Measurements from ENCODE around the gene LRRC9. TPM values are rescaled to one million over a fixed set of nuclear protein-coding genes. Genes with fewer than 3 reads are reported as not detected.

Gene LRRC9
- total and polyA plus RNA-seq, 2 of the 13 experiments (the other 11 are each of a cell fraction or from before 2014, with no cell fraction given), result 0.08 to 0.18 TPM

GRCh38 chr14:60003991-60004390 lies 84.0 kb downstream of the LRRC9 start:
- CTCF ChIA-PET (ENCODE audit: low intra/inter-chr PET ratio, low total read pairs), result no interaction called here
- H3K4me3 ChIP-seq (replicated peaks in 1 of 3; ENCODE audit: insufficient read depth in 1 of 3, low read depth in 2 of 3, low read length in 3 of 3), result no peak overlapping the region
- no peak overlapping the region for H3K27ac ChIP-seq (ENCODE audit: extremely low read length, insufficient read depth, low read length)
- H3K9ac ChIP-seq (ENCODE audit: insufficient read depth, low read depth, low read length), result no peak overlapping the region
- in situ Hi-C loops (cut with HindIII; ENCODE audit: extremely low pct_ligation_motif_present, low pct_unique_long_range_greater_than_20kb), result no loop called here
- 4% methylated on average over 3 of the region's 3 CpGs for WGBS (ENCODE audit: low lambda C conversion rate)
- no peak overlapping the region for H3K4me2 ChIP-seq (ENCODE audit: low read depth, low read length)
- FAIRE-seq (no peak), ATAC-seq (peak; percentile 87), DNase-seq (ENCODE audit: low spot score) (peak; percentile 17)
- no peaks in the 10 kb centered on the region for H3K79me2 ChIP-seq (ENCODE audit: insufficient read depth, low read length)
- H3K4me1 ChIP-seq (ENCODE audit: insufficient read depth, low read length), result peaks cover 15% of the 10 kb centered on the region; the same call in 1 of the 2 replicates
- 0 out of 2 replicates have a peak, but pooled peaks have one; percentile 27 for TF ChIP-seq PAXIP1 (CRISPR knock-in tag; conservative IDR thresholded peaks at IDR 0.05)
- TF ChIP-seq SOX13 (IDR thresholded peaks at IDR 0.05), result no peak
- TF ChIP-seq SOX13 (CRISPR knock-in tag; conservative IDR thresholded peaks at IDR 0.05 in 1 of 2, IDR thresholded peaks at IDR 0.05 in 1 of 2), result no peak
- peak; percentile 39; the same call in 1 of the 2 replicates for TF ChIP-seq MIXL1 (CRISPR knock-in tag; IDR thresholded peaks at IDR 0.05)
- no TSS peak for BruUV-seq (replicated peaks)
- intact Hi-C loops (cut with micrococcal nuclease; ENCODE audit: unreplicated experiment), result no loop called here
- H3K9me3 ChIP-seq (ENCODE audit: low read length), result no peaks in the 10 kb centered on the region
- H3K36me3 ChIP-seq (replicated peaks in 1 of 2; ENCODE audit: control insufficient read depth in 1 of 2, insufficient read depth in 2 of 2, low read length in 2 of 2), result no peaks in the 10 kb centered on the region
- no peaks in the 10 kb centered on the region for H4K20me1 ChIP-seq (ENCODE audit: insufficient read depth, low read length)
- POLR2A ChIA-PET, result no interaction called here
- no peak overlapping the region for H2AFZ ChIP-seq (ENCODE audit: low read length)
- H3K27me3 ChIP-seq (ENCODE audit: control insufficient read depth in 1 of 2, insufficient read depth in 2 of 2, low read length in 2 of 2), result no peaks in the 10 kb centered on the region

GRCh38 chr14:60008042-60008441 lies 88.1 kb downstream of the LRRC9 start:
- H3K4me3 ChIP-seq (replicated peaks in 1 of 3; ENCODE audit: insufficient read depth in 1 of 3, low read depth in 2 of 3, low read length in 3 of 3), result no peak overlapping the region
- 8% methylated on average over 1 of the region's 1 CpG for WGBS (ENCODE audit: low lambda C conversion rate)
- intact Hi-C loops (cut with micrococcal nuclease; ENCODE audit: unreplicated experiment) (no loop called here), in situ Hi-C loops (cut with HindIII; ENCODE audit: extremely low pct_ligation_motif_present, low pct_unique_long_range_greater_than_20kb) (no loop called here)
- no peaks in the 10 kb centered on the region for H3K36me3 ChIP-seq (replicated peaks in 1 of 2; ENCODE audit: control insufficient read depth in 1 of 2, insufficient read depth in 2 of 2, low read length in 2 of 2)
- H3K9ac ChIP-seq (ENCODE audit: insufficient read depth, low read depth, low read length), result no peak overlapping the region
- no peaks in the 10 kb centered on the region for H3K79me2 ChIP-seq (ENCODE audit: insufficient read depth, low read length)
- H3K27ac ChIP-seq (ENCODE audit: extremely low read length, insufficient read depth, low read length), result no peak overlapping the region
- no peaks in the 10 kb centered on the region for H4K20me1 ChIP-seq (ENCODE audit: insufficient read depth, low read length)
- no peaks in the 10 kb centered on the region for H3K27me3 ChIP-seq (ENCODE audit: control insufficient read depth in 1 of 2, insufficient read depth in 2 of 2, low read length in 2 of 2)
- ATAC-seq, result no peak
- DNase-seq (ENCODE audit: low spot score), result no peak
- H2AFZ ChIP-seq (ENCODE audit: low read length), result no peak overlapping the region
- no peak for FAIRE-seq
- ChIA-PET CTCF (ENCODE audit: low intra/inter-chr PET ratio, low total read pairs) (no interaction called here), POLR2A (no interaction called here)
- H3K4me2 ChIP-seq (ENCODE audit: low read depth, low read length), result no peak overlapping the region
- H3K9me3 ChIP-seq (ENCODE audit: low read length), result peaks cover 11% of the 10 kb centered on the region; the same call in 1 of the 2 replicates
- peaks cover 12% of the 10 kb centered on the region; the same call in 1 of the 2 replicates for H3K4me1 ChIP-seq (ENCODE audit: insufficient read depth, low read length)
- no TSS peak for BruUV-seq (replicated peaks)
- no peak for TF ChIP-seq ZNF883 (CRISPR knock-in tag; IDR thresholded peaks at IDR 0.05; ENCODE audit: not compliant biosample characterization)
- no peak for TF ChIP-seq ZC3H4 (CRISPR knock-in tag; IDR thresholded peaks at IDR 0.05; ENCODE audit: borderline replicate concordance)
- no peak for TF ChIP-seq EZH2 (conservative IDR thresholded peaks at IDR 0.05; ENCODE audit: low read depth, low read length)
- TF ChIP-seq ZNF616 (CRISPR knock-in tag; IDR thresholded peaks at IDR 0.05; ENCODE audit: low read depth), result no peak
- no peak for TF ChIP-seq CEBPZ (IDR thresholded peaks at IDR 0.05; ENCODE audit: low read length)
- no peak for TF ChIP-seq MTF2 (CRISPR knock-in tag; IDR thresholded peaks at IDR 0.05; ENCODE audit: borderline replicate concordance)

Measured in HepG2 (cell line).